Prostate gland (tissue), 2 donors: Measurements from ENCODE around the gene POLR1A.

Experiments used
- CTCF ChIP-seq, 4 experiments: fragments of 200-600 bp in 2 of 4; fragments of 450-650 bp in 2 of 4; sonication (generic) in 2 of 4; IDR thresholded peaks; 1 replicate in 3 of 4; 2 replicates in 1 of 4; pipeline ENCODE4 v1.5.1; 2016 to 2019; ENCODE audit warnings: antibody characterized with exemption in 4 of 4, mild to moderate bottlenecking in 2 of 4, moderate library complexity in 2 of 4
- POLR2AphosphoS5 ChIP-seq: sonication (generic); formaldehyde crosslinking; IDR thresholded peaks from one replicate; pipeline ENCODE4 v1.6.1; 2017; ENCODE audit warnings: antibody characterized with exemption

- no peak for TF ChIP-seq CTCF (IDR thresholded peaks at IDR 0.05)
- TF ChIP-seq POLR2AphosphoS5, result no peak
Measured at GRCh38 chr2:86014493-86014892, 91.2 kb downstream of the POLR1A start.
